Glutamatergic neuron (in vitro differentiated cells): ENCODE results near the gene SBNO1. TPM values are rescaled to one million over a fixed set of nuclear protein-coding genes. Genes with fewer than 3 reads are reported as not detected.
A peak's percentile ranks its signal among the peaks of the same experiment; 100 is the strongest.

ENCODE experiments used
- DNase-seq: peaks from one replicate; pipeline ENCODE4 v3.0.0; 2022
- H3K27ac Mint-ChIP-seq: one replicate; pipeline ENCODE4 v1.8.0; 2020; ENCODE audit warnings: mild to moderate bottlenecking, mixed read lengths, inconsistent platforms; ENCODE audit not compliant: unreplicated experiment
- H3K27me3 Mint-ChIP-seq: one replicate; pipeline ENCODE4 v1.8.0; 2020; ENCODE audit warnings: mild to moderate bottlenecking, moderate library complexity, mixed read lengths, inconsistent platforms; ENCODE audit not compliant: unreplicated experiment
- H3K36me3 Mint-ChIP-seq: one replicate; pipeline ENCODE4 v1.8.0; 2020; ENCODE audit warnings: mild to moderate bottlenecking, mixed read lengths, inconsistent platforms; ENCODE audit not compliant: unreplicated experiment
- H3K4me1 Mint-ChIP-seq: one replicate; pipeline ENCODE4 v1.8.0; 2020; ENCODE audit warnings: mild to moderate bottlenecking, low read depth, mixed read lengths, inconsistent platforms; ENCODE audit not compliant: unreplicated experiment
- H3K4me3 Mint-ChIP-seq: one replicate; pipeline ENCODE4 v1.8.0; 2020; ENCODE audit warnings: mild to moderate bottlenecking, mixed read lengths, inconsistent platforms; ENCODE audit not compliant: unreplicated experiment
- H3K9me3 Mint-ChIP-seq: one replicate; pipeline ENCODE4 v1.8.0; 2020; ENCODE audit warnings: mild to moderate bottlenecking, moderate library complexity, mixed read lengths, inconsistent platforms; ENCODE audit not compliant: unreplicated experiment
- CTCF ChIP-seq: fragments of 200-600 bp; sonication (generic); IDR thresholded peaks from one replicate; pipeline ENCODE4 v1.5.0; 2021; ENCODE audit not compliant: partially characterized antibody, unreplicated experiment
- total RNA-seq: library from RNA; stranded (reverse); fragmentation: NEBNext Ultra II Directional; extraction: Animal tissue kit (Norgen Biotek cat#: 25700); gene quantifications from one replicate; pipeline ENCODE4 v1.2.1, GENCODE V29; 2021; ENCODE audit not compliant: unreplicated experiment

The SBNO1 gene
- total RNA-seq, 1 donor from 2014 or later, result 50.9 TPM

- DNase-seq, result no peak
- Mint-ChIP-seq H3K27ac (peak overlapping the region; percentile 90), H3K36me3 (no peaks in the 10 kb centered on the region), H3K4me3 (no peak overlapping the region), H3K27me3 (peaks cover 2% of the 10 kb centered on the region), H3K9me3 (peaks cover 6% of the 10 kb centered on the region), H3K4me1 (peaks cover 51% of the 10 kb centered on the region)
- TF ChIP-seq CTCF, result no peak
Measured at GRCh38 chr12:123289911-123290310, 74.7 kb downstream of the SBNO1 start.

- no peak for TF ChIP-seq CTCF
Measured at GRCh38 chr12:123288751-123289346, 75.8 kb downstream of the SBNO1 start.

GRCh38 chr12:123286652-123287373 is 77.8 kb downstream of the SBNO1 start:
- Mint-ChIP-seq H3K9me3 (peaks cover 3% of the 10 kb centered on the region), H3K27ac (peak overlapping the region; percentile 86), H3K4me1 (peaks cover 30% of the 10 kb centered on the region), H3K27me3 (peaks cover 2% of the 10 kb centered on the region), H3K36me3 (no peaks in the 10 kb centered on the region), H3K4me3 (peak overlapping the region; percentile 9)
- no peak for DNase-seq
- TF ChIP-seq CTCF, result no peak

More at GRCh38 chr12:123288751-123289346, 75.8 kb downstream of the SBNO1 start:
- Mint-ChIP-seq H3K27ac (peak overlapping the region; percentile 69), H3K4me1 (peaks cover 43% of the 10 kb centered on the region), H3K4me3 (peak overlapping the region; percentile 13), H3K36me3 (no peaks in the 10 kb centered on the region), H3K27me3 (peaks cover 2% of the 10 kb centered on the region), H3K9me3 (peaks cover 3% of the 10 kb centered on the region)
- no peak for DNase-seq

GRCh38 chr12:123284669-123285068 is 80.0 kb downstream of the SBNO1 start:
- H3K4me3 Mint-ChIP-seq, result no peak overlapping the region
- H3K4me1 Mint-ChIP-seq, result peaks cover 16% of the 10 kb centered on the region
- peaks cover 4% of the 10 kb centered on the region for H3K27me3 Mint-ChIP-seq
- H3K27ac Mint-ChIP-seq, result no peak overlapping the region
- no peak for TF ChIP-seq CTCF
- no peaks in the 10 kb centered on the region for H3K36me3 Mint-ChIP-seq
- no peak for DNase-seq
- H3K9me3 Mint-ChIP-seq, result no peaks in the 10 kb centered on the region

GRCh38 chr12:123283461-123283860 is 81.2 kb downstream of the SBNO1 start:
- H3K36me3 Mint-ChIP-seq, result no peaks in the 10 kb centered on the region
- no peak for TF ChIP-seq CTCF
- H3K9me3 Mint-ChIP-seq, result no peaks in the 10 kb centered on the region
- H3K4me3 Mint-ChIP-seq, result no peak overlapping the region
- no peak for DNase-seq
- H3K4me1 Mint-ChIP-seq, result peaks cover 6% of the 10 kb centered on the region
- peaks cover 4% of the 10 kb centered on the region for H3K27me3 Mint-ChIP-seq
- H3K27ac Mint-ChIP-seq, result no peak overlapping the region
